ENCODE data around the gene TBC1D17. TPM values are rescaled to one million over a fixed set of nuclear protein-coding genes. Genes with fewer than 3 reads are reported as not detected.

Gene TBC1D17
- total RNA-seq, 4 donors from 2014 or later, result 47.7 to 56.5 (median 49.0) TPM

DNA sequence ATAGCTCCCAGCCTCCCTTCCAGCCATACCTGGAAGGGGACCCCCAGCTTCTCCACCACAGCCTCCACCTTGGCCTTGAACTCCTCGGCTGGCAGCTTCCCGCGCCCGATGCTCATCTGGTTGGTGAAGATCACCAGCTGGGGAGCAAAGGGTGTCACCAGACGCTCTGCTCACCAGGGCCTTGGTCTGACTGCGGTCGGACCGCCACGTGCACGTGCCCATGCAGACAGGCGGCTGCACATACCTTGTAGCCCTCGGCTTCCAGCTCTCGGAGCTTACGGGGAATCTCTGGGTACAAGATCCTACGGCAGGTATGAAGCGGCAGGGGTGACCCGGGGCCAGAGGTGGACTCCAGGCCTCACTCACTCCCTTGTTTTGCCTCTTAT lies 13.6 kb upstream of the TBC1D17 start:
- no peaks in the 10 kb centered on the region for H3K27me3 ChIP-seq
- no peak overlapping the region for H3K27ac ChIP-seq
- H3K4me1 ChIP-seq, result peaks cover 0 to 84% (median 35%) of the 10 kb centered on the region in 4 donors
- no peaks in the 10 kb centered on the region for H3K9me3 ChIP-seq
- no peak overlapping the region for H3K4me3 ChIP-seq
- 89 to 94% methylated on average over 15 of the region's 17 CpGs for WGBS, 2 donors
- H3K36me3 ChIP-seq, result peaks cover 0 to 56% (median 0%) of the 10 kb centered on the region in 3 donors
- TF ChIP-seq POLR2A (IDR thresholded peaks at IDR 0.05), result no peak
- DNase-seq (ENCODE audit: low spot score in 2 of 2), result no peak

DNA sequence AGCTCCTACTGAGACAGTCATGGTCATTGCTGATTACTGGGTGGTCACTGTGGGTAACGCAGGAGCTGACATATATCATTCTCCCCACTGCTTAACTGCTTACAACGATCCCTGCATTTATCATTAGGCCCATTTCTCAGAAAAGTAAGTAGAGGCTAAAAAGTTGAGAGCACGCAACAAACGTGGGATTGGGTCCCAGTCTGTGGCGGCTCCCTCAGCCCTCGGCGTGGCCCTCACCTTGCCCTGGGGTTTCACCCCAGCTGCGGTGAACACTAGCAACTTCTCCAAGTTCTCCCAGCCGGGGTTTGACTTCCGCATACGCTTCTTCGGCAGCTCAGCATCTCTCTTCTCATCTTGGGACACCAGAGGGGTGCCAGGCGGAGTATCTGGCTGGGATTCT lies 12.6 kb upstream of the TBC1D17 start:
- TF ChIP-seq, protein P1, sequence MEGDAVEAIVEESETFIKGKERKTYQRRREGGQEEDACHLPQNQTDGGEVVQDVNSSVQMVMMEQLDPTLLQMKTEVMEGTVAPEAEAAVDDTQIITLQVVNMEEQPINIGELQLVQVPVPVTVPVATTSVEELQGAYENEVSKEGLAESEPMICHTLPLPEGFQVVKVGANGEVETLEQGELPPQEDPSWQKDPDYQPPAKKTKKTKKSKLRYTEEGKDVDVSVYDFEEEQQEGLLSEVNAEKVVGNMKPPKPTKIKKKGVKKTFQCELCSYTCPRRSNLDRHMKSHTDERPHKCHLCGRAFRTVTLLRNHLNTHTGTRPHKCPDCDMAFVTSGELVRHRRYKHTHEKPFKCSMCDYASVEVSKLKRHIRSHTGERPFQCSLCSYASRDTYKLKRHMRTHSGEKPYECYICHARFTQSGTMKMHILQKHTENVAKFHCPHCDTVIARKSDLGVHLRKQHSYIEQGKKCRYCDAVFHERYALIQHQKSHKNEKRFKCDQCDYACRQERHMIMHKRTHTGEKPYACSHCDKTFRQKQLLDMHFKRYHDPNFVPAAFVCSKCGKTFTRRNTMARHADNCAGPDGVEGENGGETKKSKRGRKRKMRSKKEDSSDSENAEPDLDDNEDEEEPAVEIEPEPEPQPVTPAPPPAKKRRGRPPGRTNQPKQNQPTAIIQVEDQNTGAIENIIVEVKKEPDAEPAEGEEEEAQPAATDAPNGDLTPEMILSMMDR (IDR thresholded peaks at IDR 0.05), result no peak
- TF ChIP-seq EP300 (IDR thresholded peaks at IDR 0.05) (no peak), POLR2A (IDR thresholded peaks at IDR 0.05) (no peak)
- 83 to 89% methylated on average over 13 of the region's 13 CpGs for WGBS, 2 donors
- peak overlapping the region in 2 of 4 donors; percentile 51 to 97 for H3K27ac ChIP-seq

DNA sequence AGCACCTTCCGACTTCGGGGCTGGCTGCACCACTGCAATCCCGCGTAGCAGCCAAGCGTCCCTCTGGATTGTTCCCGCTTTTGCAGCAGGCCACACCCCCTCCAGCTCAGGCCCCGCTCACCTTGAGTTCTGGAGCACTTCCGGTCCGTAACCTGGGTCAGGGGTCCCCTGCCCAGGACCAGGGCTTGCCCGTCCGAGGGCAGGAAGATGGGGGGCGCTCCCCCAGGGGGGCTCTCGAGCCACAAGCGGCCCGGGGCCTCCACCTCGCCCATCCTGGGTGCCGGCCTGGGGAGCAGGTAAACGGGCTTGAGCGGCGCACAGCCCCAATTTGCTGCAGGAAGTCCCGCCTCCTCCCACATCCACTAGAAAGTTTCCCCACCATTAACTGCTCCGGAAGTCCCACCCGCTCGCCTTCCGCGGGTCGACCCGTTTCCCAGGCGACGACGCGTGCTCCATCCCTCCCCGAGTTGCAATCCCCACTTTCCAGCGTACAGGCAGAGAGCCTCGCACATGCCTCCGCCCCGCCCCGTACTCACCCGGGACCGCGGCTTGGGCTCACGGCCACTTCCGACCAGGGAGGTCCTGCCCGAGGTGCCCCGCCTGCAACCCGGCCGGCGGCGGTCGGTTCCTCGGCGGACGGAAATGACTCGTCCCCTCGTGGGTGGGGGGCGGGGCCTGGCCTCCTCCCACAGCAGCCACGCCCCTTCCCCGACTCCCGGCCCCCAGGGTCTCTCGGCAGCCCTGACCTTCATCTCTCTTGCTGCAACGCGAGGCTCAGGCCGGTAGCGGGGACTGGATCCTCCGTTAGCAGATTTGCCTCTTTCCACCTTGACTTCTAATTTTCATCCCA lies 10.3 kb upstream of the TBC1D17 start, which contains the start of gene PNKP:
TSS of gene PNKP (minus strand) at position 644 of the 850 bp plus-strand sequence. CDS start at position 272, 372 bp downstream.
- peaks cover 0 to 76% (median 36%) of the 10 kb centered on the region in 4 donors for H3K4me1 ChIP-seq
- H3K36me3 ChIP-seq, result peaks cover 0 to 40% (median 0%) of the 10 kb centered on the region in 3 donors
- no peaks in the 10 kb centered on the region for H3K27me3 ChIP-seq
- WGBS, 2 donors, result 0% methylated on average over 34 to 49 of the region's 65 CpGs
- H3K4me3 ChIP-seq, result peak within 1 kb of the TSS; percentile 68 to 90 (median 74)
- peak within 1 kb of the TSS; percentile 87 to 97 (median 90) for H3K27ac ChIP-seq
- no peaks in the 10 kb centered on the region for H3K9me3 ChIP-seq
- DNase-seq (ENCODE audit: low spot score in 2 of 2), result peak; percentile 82 to 88
- TF ChIP-seq, protein P1 (IDR thresholded peaks at IDR 0.05), result peak in 1 of 5 experiments; percentile 30
- peak; percentile 94 to 95 for TF ChIP-seq EP300 (IDR thresholded peaks at IDR 0.05)
- peak in 1 of 2 donors; percentile 61 for TF ChIP-seq POLR2A (IDR thresholded peaks at IDR 0.05)

More for the DNA sequence above, 12.6 kb upstream of the TBC1D17 start:
- H3K36me3 ChIP-seq, result peaks cover 0 to 48% (median 0%) of the 10 kb centered on the region in 3 donors
- H3K4me1 ChIP-seq, result peaks cover 0 to 80% (median 35%) of the 10 kb centered on the region in 4 donors
- H3K27me3 ChIP-seq, result no peaks in the 10 kb centered on the region
- DNase-seq (ENCODE audit: low spot score in 2 of 2), result no peak
- H3K9me3 ChIP-seq, result no peaks in the 10 kb centered on the region
- H3K4me3 ChIP-seq, result peak overlapping the region in 1 of 4 donors; percentile 11

DNA sequence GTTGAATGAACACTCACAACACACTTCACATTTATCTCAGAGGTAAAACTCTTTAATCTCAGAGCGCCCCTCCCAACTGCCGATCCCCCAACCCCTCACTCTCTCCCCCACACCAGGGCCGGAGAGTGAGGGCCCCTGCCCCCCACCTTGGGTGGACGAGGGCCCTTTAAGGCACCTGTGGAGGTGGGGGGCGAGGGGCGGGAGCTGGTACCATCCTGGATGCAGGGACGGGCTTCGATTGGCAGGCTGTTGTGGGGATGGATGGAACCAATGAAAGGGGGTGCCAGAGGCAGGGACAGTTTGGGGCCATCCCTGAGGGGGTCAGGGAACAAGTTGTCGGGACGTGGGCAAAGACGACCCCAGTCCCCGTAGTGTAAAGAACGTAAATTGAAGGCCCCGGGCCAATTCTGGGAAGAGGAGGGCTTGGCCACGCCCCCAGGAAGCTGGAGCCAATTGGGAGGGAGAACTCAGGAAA lies 8.5 kb upstream of the TBC1D17 start:
- no peaks in the 10 kb centered on the region for H3K9me3 ChIP-seq
- peak overlapping the region; percentile 83 to 97 (median 90) for H3K27ac ChIP-seq
- H3K27me3 ChIP-seq, result no peaks in the 10 kb centered on the region
- TF ChIP-seq POLR2A (IDR thresholded peaks at IDR 0.05) (peak in 1 of 2 donors; percentile 36), EP300 (IDR thresholded peaks at IDR 0.05) (no peak)
- TF ChIP-seq, protein P1 (IDR thresholded peaks at IDR 0.05), result no peak
- H3K36me3 ChIP-seq, result peaks cover 0 to 37% (median 0%) of the 10 kb centered on the region in 3 donors
- H3K4me1 ChIP-seq, result peaks cover 0 to 79% (median 36%) of the 10 kb centered on the region in 4 donors
- 2 to 4% methylated on average over 15 of the region's 15 CpGs for WGBS, 2 donors
- H3K4me3 ChIP-seq, result peak overlapping the region; percentile 39 to 68 (median 54)
- DNase-seq (ENCODE audit: low spot score in 2 of 2), result no peak

DNA sequence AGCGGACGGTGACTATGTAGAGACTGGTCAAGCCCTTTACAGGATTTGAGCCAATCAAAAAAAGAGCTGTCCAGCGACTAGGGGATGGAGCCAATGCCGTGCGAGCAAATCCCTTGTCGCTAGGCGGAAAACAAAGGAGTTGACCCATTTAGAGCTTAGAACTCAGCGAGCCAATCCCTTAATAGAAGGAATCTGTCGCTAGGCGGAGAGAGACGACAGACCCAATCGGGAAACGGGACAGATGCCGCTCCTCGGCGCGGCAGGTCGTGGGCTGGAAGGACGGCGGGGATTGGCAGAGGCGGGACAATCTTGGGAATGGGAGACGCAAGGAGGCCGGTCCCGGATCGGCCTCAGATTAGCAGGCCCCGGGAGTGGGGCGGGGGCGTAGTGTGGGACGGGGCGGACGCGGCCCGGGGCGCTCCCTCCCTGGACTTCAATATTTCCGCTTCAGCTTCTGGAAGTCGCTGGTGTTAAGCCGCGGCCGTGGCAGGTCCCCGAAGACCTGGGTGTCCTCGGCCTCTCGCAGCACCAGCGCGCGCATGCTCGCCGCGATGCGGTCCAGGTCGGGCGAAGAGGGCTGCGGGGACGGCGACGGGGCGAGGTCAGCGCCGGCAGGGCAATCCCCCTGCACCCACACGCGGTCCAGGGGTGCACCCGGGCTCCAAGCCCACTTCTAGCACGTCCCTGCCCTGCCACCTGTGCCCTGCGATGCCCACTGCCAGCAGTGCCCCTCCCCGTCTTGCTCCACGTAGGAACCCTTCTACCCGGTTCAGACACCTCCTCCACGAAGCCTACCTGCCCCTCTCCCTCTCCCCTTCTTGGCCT lies 7.8 kb upstream of the TBC1D17 start:
- peak overlapping the region; percentile 83 to 97 (median 90) for H3K27ac ChIP-seq
- no peaks in the 10 kb centered on the region for H3K27me3 ChIP-seq
- H3K36me3 ChIP-seq, result peaks cover 0 to 37% (median 0%) of the 10 kb centered on the region in 3 donors
- peak overlapping the region; percentile 42 to 68 (median 63) for H3K4me3 ChIP-seq
- TF ChIP-seq, protein P1 (IDR thresholded peaks at IDR 0.05), result peak in 2 of 5 experiments; percentile 63 to 69
- TF ChIP-seq POLR2A (IDR thresholded peaks at IDR 0.05) (peak; percentile 43 to 88), EP300 (IDR thresholded peaks at IDR 0.05) (peak; percentile 90 to 92)
- H3K9me3 ChIP-seq, result no peaks in the 10 kb centered on the region
- H3K4me1 ChIP-seq, result peaks cover 0 to 79% (median 36%) of the 10 kb centered on the region in 4 donors
- DNase-seq (ENCODE audit: low spot score in 2 of 2), result peak; percentile 92 to 96
- 1 to 2% methylated on average over 39 to 56 of the region's 67 CpGs for WGBS, 2 donors
